Erythroblast (primary cell): ENCODE data around the gene LHFPL2.
"Not testable (repeated sequence)": the region's sequence is repeated elsewhere in the genome, so short reads cannot be mapped to it uniquely, and the experiment has no call there.

ENCODE experiments used
- GATA1 ChIP-seq: IDR thresholded peaks from 2 replicates; pipeline ENCODE4 v1.6.1; 2011; ENCODE audit warnings: low read depth, mild to moderate bottlenecking, control low read depth, low read length, moderate library complexity
- POLR2A ChIP-seq: IDR thresholded peaks from 2 replicates; pipeline ENCODE4 v1.6.1; 2011; ENCODE audit warnings: mild to moderate bottlenecking, low read length

DNA sequence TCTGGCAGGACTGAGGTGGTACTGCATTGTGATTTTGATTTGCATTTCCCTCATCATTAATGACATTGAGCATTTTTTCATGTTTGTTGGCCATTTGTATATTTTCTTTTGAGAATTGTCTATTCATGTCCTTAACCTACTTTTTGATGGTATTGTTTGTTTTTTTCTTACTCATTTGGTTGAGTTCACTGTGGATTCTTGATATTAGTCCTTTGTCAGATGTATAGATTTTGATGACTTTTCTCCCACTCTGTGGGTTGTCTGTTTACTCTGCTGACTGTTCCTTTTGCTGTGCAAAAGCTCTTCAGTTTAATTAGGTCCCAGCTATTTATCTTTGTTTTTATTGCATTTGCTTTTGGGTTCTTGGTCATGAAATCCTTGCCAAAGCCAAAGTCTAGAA is 25.3 kb upstream of the LHFPL2 start:
- TF ChIP-seq POLR2A, GATA1: not testable (repeated sequence)
